Measurements from ENCODE around the gene DAPK2.
"Not testable (repeated sequence)": the region's sequence is repeated elsewhere in the genome, so short reads cannot be mapped to it uniquely, and the experiment has no call there.

Gene DAPK2

DNA sequence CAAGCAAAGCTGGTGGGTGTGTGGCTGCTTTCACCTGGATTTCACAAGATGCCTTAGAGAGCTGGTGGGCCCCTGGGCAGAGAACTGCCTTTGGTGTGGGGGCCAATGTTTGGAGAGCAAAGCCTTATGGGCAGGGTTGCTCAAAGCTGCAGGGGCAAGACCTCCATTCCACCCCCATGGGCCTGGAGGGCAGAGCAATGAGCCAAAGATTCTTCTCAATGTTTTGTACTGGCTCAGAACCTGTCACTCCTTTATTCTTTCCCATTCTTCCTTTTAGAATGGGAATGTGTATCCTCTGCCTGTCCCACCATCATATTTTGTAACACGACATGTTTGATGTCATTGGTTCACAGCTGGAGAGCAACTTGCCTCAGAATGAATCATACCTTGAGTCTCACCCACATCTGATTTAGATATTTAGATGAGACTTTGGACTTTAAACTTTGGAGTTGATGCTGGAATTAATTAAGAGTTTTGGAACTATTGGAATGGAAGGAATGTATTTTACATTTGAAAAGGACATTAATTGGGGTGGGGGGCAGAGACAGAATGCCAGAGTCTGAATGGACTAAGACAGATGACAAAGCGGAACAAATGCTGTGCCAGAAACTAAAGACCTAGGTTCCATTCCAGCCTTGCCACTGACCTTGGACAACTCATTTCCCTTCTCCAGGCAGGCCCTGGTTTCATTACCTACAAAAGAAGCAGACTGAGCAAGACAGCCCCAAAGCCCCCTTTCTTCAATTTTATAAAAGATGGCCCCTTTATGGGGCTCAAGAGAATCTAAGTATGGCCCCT is 72.9 kb downstream of the DAPK2 start:
- no peak for DNase-seq (ENCODE audit: low read depth)

DNA sequence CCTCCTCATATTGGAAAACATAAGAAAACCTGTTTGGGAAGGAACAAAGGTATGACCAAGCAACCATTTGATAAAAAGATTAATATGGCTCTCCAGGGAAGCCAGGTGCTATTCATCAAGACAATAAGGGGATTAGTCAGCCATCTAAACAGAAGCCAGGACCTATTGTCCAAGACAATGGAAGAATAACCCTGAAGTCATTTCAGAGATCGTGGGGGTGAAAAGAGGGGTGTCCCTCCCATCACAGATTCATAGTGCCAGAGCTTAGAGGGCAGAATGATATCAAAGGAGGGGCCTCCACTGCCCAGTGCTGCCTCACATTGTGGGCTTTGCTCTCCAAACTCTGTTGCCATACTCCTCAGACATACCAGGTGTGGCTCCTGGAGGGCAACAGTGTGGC is 73.5 kb downstream of the DAPK2 start:
- no peak for DNase-seq (ENCODE audit: low read depth)

- DNase-seq (ENCODE audit: low read depth) = no peak
These were observed 74.4 kb downstream of the DAPK2 start for GRCh38 chr15:63971904-63972303.

DNA sequence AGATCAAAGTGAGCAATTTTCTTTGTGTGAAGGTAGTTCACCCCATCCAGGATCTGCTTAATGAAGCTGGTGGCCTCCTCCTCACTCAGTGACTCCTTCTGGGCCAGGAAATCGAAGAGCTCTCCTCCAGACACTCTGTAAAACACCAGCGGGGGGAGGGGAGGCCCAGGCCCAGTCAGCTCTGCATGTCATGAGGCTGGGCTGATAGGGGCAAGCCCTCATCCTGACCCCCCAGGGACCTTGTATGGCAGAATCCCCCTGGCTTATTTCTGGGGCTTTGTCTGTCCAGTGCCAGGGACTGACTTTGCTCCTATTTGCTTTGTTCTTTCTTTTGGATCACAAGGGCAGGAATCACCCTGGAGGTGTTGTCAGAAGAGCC is 74.9 kb downstream of the DAPK2 start:
- DNase-seq (ENCODE audit: low read depth) = peak; percentile 37

DNA sequence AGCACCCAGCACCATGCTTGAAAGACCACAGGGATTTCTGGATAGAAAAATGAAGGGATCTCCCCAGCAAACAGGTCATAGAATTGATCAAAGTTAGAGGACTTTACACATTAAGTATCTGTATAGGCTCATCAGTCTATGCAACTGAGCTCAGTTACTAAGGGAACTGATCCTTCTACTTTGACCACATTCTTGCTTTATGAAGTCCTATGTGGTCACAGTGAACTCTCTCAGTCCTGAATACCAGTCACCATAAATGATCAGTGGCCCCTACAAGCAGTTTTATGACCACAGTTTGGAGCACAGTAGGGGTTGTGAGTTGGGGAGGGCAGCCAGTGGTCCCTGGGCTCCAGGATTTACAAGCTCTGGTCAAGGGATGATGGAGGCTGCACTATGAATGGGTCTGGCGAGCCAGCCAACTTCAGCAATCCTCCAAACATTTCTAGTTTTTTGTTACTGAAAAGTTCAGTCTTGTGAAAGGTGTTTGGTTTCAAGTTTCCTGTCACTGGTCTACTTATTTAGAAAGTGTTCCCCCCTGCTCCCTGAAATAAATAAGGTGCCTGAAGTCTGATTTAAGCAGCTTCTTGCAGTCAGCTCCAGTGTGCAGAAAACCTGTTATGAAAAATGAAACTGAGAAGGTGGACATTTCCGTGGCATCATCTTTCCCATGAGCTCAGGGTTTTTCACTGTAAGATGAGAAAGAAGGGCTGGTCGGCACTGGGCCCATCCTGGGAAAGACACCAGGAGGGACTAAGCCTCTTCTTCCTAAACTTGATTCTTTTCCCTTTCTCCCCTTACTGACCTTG is 75.5 kb downstream of the DAPK2 start:
- DNase-seq (ENCODE audit: low read depth) = no peak

GRCh38 chr15:63969652-63970421 is 76.4 kb downstream of the DAPK2 start:
- no peak for DNase-seq (ENCODE audit: low read depth)

- DNase-seq (ENCODE audit: low read depth) = no peak
These were observed 77.6 kb downstream of the DAPK2 start for GRCh38 chr15:63968700-63969099.

DNA sequence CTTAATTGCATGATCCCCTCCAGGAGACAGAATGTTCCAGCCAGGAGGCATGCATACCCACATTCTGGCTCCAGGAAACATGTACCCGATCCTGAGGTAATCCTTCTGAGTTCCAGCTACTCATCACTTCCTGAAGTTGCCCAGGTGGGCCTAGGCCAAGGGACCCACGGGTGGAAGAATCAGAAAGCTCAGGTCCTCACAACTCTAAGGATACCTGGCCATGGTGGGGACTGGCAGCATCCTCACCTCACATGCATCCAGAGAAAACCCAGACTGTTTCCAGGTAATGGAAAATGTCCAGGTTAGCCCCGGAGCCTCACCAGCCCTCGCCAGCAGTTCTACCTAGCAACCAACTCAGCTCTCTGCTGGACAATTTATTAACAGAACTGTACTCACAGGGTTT is 78.2 kb downstream of the DAPK2 start:
- no peak for DNase-seq (ENCODE audit: low read depth)

DNA sequence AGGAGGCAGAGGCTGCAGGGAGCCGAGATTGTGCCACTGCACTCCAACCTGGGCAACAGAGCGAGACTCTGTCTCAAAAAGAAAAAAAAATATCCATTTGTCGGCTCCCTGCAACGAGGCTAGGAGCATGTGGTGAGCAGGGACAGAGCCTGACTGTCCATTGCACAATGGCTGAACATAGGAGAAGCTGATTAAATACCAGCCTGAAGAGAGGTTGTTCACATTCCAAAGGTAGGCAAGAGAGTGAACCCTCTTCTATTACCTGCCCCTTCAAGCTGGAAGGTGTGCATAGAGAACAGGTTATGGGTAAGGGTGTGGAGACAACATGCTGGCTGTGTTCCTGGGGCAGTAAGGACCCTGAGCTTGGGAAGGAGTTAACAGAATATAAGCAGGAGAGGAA is 78.7 kb downstream of the DAPK2 start:
- no peak for DNase-seq (ENCODE audit: low read depth)

DNA sequence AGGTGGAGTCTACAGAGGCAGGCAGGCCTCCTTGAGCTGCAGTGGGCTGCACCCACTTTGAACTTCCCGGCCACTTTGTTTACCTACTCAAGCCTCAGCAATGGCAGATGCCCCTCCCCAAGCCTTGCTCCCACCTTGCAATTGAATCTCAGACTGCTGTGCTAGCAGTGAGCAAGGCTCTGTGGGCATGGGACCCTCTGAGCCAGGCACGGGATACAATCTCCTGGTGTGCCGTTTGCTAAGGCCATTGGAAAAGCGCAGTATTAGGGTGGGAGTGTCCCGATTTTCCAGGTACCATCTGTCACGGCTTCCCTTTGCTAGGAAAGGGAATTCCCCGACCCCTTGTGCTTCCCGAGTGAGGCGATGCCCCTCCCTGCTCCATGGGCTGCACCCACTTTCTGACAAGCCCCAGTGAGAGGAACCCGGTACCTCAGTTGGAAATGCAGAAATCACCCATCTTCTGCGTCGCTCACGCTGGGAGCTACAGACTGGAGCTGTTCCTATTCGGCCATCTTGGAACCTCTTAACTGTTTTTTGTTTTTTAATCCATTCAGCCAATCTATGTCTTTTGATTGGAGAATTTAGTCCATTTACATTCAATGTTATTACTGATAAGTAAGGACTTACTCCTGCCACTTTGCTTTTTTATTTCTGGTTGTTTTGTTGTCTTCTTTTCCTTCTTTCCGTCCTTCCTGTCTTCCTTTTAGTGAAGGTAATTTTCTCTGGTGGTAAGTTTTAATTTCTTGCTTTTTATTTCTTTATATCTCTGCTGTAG is 83.2 kb downstream of the DAPK2 start:
- not testable (repeated sequence) for DNase-seq (ENCODE audit: low read depth)

- DNase-seq (ENCODE audit: low read depth) = no peak
These were observed 92.8 kb downstream of the DAPK2 start for GRCh38 chr15:63953524-63953923.

GRCh38 chr15:63950911-63951481 is 95.3 kb downstream of the DAPK2 start:
- DNase-seq (ENCODE audit: low read depth) = no peak

GRCh38 chr15:63948971-63949370 is 97.3 kb downstream of the DAPK2 start:
- no peak for DNase-seq (ENCODE audit: low read depth)

DNA sequence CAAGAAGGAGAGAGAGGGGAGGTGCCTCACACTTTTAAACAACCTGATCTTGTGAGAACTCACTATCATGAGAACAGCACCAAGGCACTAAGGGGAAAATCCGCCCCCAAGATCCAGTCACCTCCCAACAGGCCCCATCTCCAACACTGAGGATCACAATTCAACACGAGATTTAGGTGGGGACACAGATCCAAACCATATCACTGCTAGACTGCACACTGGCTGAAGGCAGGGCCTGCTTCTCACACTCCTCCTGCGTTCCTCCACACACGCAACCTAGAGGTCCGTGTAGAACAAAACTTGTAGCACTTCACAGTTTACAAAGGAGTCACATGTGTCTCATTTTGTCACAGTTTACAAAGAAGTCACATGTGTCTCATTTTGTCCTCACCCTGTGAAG is 97.8 kb downstream of the DAPK2 start:
- DNase-seq (ENCODE audit: low read depth) = no peak

GRCh38 chr15:63947228-63947627 is 99.1 kb downstream of the DAPK2 start:
- no peak for DNase-seq (ENCODE audit: low read depth)

GRCh38 chr15:63946524-63947065 is 99.7 kb downstream of the DAPK2 start:
- DNase-seq (ENCODE audit: low read depth) = no peak

- no peak for DNase-seq (ENCODE audit: low read depth)
These were observed 100.4 kb downstream of the DAPK2 start for GRCh38 chr15:63945838-63946298.

GRCh38 chr15:63945007-63945788 is 101.1 kb downstream of the DAPK2 start:
- DNase-seq (ENCODE audit: low read depth) = peak; percentile 62

- no peak for DNase-seq (ENCODE audit: low read depth)
These were observed 101.7 kb downstream of the DAPK2 start for GRCh38 chr15:63944681-63944955.

- DNase-seq (ENCODE audit: low read depth) = no peak
These were observed 102.2 kb downstream of the DAPK2 start for GRCh38 chr15:63943829-63944680.

Data from activated T-cell treated with anti-CD3 and anti-CD28 coated beads for 1 hour (primary cell).